ENCODE measurements around the gene GPR176.

GPR176 gene

GRCh38 chr15:39804026-39804425, 116.0 kb downstream of the GPR176 start:
- DNase-seq (ENCODE audit: low read depth), result peak; percentile 97

- DNase-seq (ENCODE audit: low read depth), result no peak
Observed at GRCh38 chr15:39803016-39803415, 117.0 kb downstream of the GPR176 start.

- no peak for DNase-seq (ENCODE audit: low read depth)
Observed at GRCh38 chr15:39801641-39802309, 118.3 kb downstream of the GPR176 start.

- no peak for DNase-seq (ENCODE audit: low read depth)
Observed at GRCh38 chr15:39799552-39800011, 120.5 kb downstream of the GPR176 start.

- no peak for DNase-seq (ENCODE audit: low read depth)
Observed at GRCh38 chr15:39798382-39798781, 121.7 kb downstream of the GPR176 start.

GRCh38 chr15:39797407-39797806, 122.7 kb downstream of the GPR176 start:
- DNase-seq (ENCODE audit: low read depth), result no peak

- DNase-seq (ENCODE audit: low read depth), result no peak
Observed at GRCh38 chr15:39796601-39797000, 123.5 kb downstream of the GPR176 start.

- DNase-seq (ENCODE audit: low read depth), result no peak
Observed at GRCh38 chr15:39795486-39795885, 124.6 kb downstream of the GPR176 start.

GRCh38 chr15:39794954-39795353, 125.1 kb downstream of the GPR176 start:
- DNase-seq (ENCODE audit: low read depth), result no peak

- DNase-seq (ENCODE audit: low read depth), result no peak
Observed at GRCh38 chr15:39793923-39794322, 126.1 kb downstream of the GPR176 start.

GRCh38 chr15:39792844-39793335, 127.2 kb downstream of the GPR176 start:
- DNase-seq (ENCODE audit: low read depth), result no peak

- DNase-seq (ENCODE audit: low read depth), result no peak
Observed at GRCh38 chr15:39792025-39792843, 127.8 kb downstream of the GPR176 start.

GRCh38 chr15:39789736-39790135, 130.3 kb downstream of the GPR176 start:
- DNase-seq (ENCODE audit: low read depth), result peak; percentile 67

GRCh38 chr15:39788800-39789565, 131.1 kb downstream of the GPR176 start:
- DNase-seq (ENCODE audit: low read depth), result peak; percentile 79

- peak; percentile 47 for DNase-seq (ENCODE audit: low read depth)
Observed at GRCh38 chr15:39788108-39788507, 132.0 kb downstream of the GPR176 start.

- no peak for DNase-seq (ENCODE audit: low read depth)
Observed at GRCh38 chr15:39787479-39787878, 132.6 kb downstream of the GPR176 start.

GRCh38 chr15:39786447-39787056, 133.5 kb downstream of the GPR176 start:
- DNase-seq (ENCODE audit: low read depth), result peak; percentile 64

GRCh38 chr15:39785841-39786240, 134.2 kb downstream of the GPR176 start:
- DNase-seq (ENCODE audit: low read depth), result no peak

- no peak for DNase-seq (ENCODE audit: low read depth)
Observed at GRCh38 chr15:39785139-39785538, 134.9 kb downstream of the GPR176 start.

GRCh38 chr15:39784638-39785037, 135.4 kb downstream of the GPR176 start:
- DNase-seq (ENCODE audit: low read depth), result no peak

- DNase-seq (ENCODE audit: low read depth), result peak; percentile 37
Observed at GRCh38 chr15:39784125-39784524, 135.9 kb downstream of the GPR176 start.

- no peak for DNase-seq (ENCODE audit: low read depth)
Observed at GRCh38 chr15:39783244-39783820, 136.7 kb downstream of the GPR176 start.
